EL (cell line): ENCODE data around the gene MAGEF1.

ENCODE experiments used
- DNase-seq: peaks from one replicate; pipeline ENCODE4 v3.0.0-alpha.2; 2016

Gene MAGEF1

GRCh38 chr3:184711493-184712247 lies at the start of gene MAGEF1:
TSS of gene MAGEF1 (minus strand) at chr3:184712064. CDS start at chr3:184711821, 243 bp downstream.
- DNase-seq, result peak; percentile 88

- DNase-seq, result no peak
These were observed 49.4 kb upstream of the MAGEF1 start for GRCh38 chr3:184761075-184761841.

- no peak for DNase-seq
These were observed 48.6 kb upstream of the MAGEF1 start for GRCh38 chr3:184760337-184761074.

- no peak for DNase-seq
These were observed 47.9 kb upstream of the MAGEF1 start for GRCh38 chr3:184759666-184760200.

GRCh38 chr3:184758056-184758455 lies 46.2 kb upstream of the MAGEF1 start:
- no peak for DNase-seq

- peak; percentile 18 for DNase-seq
These were observed 45.3 kb upstream of the MAGEF1 start for GRCh38 chr3:184757022-184757651.

- no peak for DNase-seq
These were observed 44.5 kb upstream of the MAGEF1 start for GRCh38 chr3:184756151-184757021.

GRCh38 chr3:184755315-184755731 lies 43.5 kb upstream of the MAGEF1 start:
- no peak for DNase-seq

GRCh38 chr3:184752361-184752760 lies 40.5 kb upstream of the MAGEF1 start:
- DNase-seq, result no peak

- DNase-seq, result no peak
These were observed 39.6 kb upstream of the MAGEF1 start for GRCh38 chr3:184751204-184752040.

GRCh38 chr3:184750349-184751083 lies 38.7 kb upstream of the MAGEF1 start:
- DNase-seq, result no peak

- DNase-seq, result no peak
These were observed 37.4 kb upstream of the MAGEF1 start for GRCh38 chr3:184749168-184749744.

- DNase-seq, result no peak
These were observed 36.6 kb upstream of the MAGEF1 start for GRCh38 chr3:184748219-184749135.

- no peak for DNase-seq
These were observed 34.6 kb upstream of the MAGEF1 start for GRCh38 chr3:184746131-184747120.

- DNase-seq, result no peak
These were observed 33.7 kb upstream of the MAGEF1 start for GRCh38 chr3:184745526-184745925.

GRCh38 chr3:184743248-184743647 lies 31.4 kb upstream of the MAGEF1 start:
- DNase-seq, result no peak

GRCh38 chr3:184742676-184743135 lies 30.8 kb upstream of the MAGEF1 start:
- DNase-seq, result no peak
